B cell (primary cell): Measurements from ENCODE around the gene SMIM20. TPM values are rescaled to one million over a fixed set of nuclear protein-coding genes. Genes with fewer than 3 reads are reported as not detected.

ENCODE experiments used
- ATAC-seq: fragments of 200-7000 bp; cut with Tn5 transposase; one replicate; pipeline ENCODE4 v1.10.0; 2021; ENCODE audit warnings: low read depth, mild to moderate bottlenecking, moderate number of reproducible peaks, moderate library complexity
- CTCF ChIA-PET: fragments of 350-600 bp; sonication (Branson Sonifier 250); formaldehyde crosslinking; loops from one replicate; lab custom pipeline; 2021; ENCODE audit warnings: antibody characterized with exemption, inconsistent platforms; lab: Charles Lee
- POLR2A ChIA-PET: fragments of 350-600 bp; sonication (Branson Sonifier 250); formaldehyde crosslinking; loops from one replicate; lab custom pipeline; 2021; ENCODE audit warnings: antibody characterized with exemption; lab: Charles Lee
- DNase-seq: peaks from one replicate; pipeline ENCODE4 v3.0.0; 2013
- H2AFZ ChIP-seq: 2 replicates; pipeline ENCODE4 v1.6.1; 2012; ENCODE audit warnings: mild to moderate bottlenecking, low read depth, low read length; ENCODE audit not compliant: insufficient read depth, poor library complexity, severe bottlenecking
- H3K27ac ChIP-seq, 2 donors: 1 replicate in 1 of 2; 2 replicates in 1 of 2; pipeline ENCODE4 v1.5.1; 2012 to 2013; ENCODE audit warnings: low read length in 2 of 2, mild to moderate bottlenecking in 2 of 2, moderate library complexity in 1 of 2
- H3K27me3 ChIP-seq, 4 experiments: fragments of 200-600 bp in 1 of 4; sonication (generic) in 1 of 4; replicated peaks in 1 of 4; 1 replicate in 2 of 4; 2 replicates in 2 of 4; pipeline versions ENCODE4 v1.6.1 to v1.7.0; 2013 to 2016; ENCODE audit warnings: low read length in 3 of 4, mild to moderate bottlenecking in 2 of 4, mixed read lengths in 1 of 4, moderate library complexity in 1 of 4; ENCODE audit not compliant: insufficient read depth in 4 of 4, control insufficient read depth in 3 of 4; ENCODE audit errors: control extremely low read depth in 1 of 4
- H3K36me3 ChIP-seq, 2 experiments: replicated peaks in 1 of 2; 1 replicate in 1 of 2; 2 replicates in 1 of 2; pipeline versions ENCODE4 v1.6.1 to v1.7.1; 2013; ENCODE audit warnings: low read length in 1 of 2; ENCODE audit not compliant: insufficient read depth in 2 of 2, control insufficient read depth in 1 of 2; ENCODE audit errors: control extremely low read depth in 1 of 2, extremely low read depth in 1 of 2
- H3K4me1 ChIP-seq, 2 donors: fragments of 200-600 bp in 1 of 2; sonication (generic) in 1 of 2; 1 replicate in 1 of 2; 2 replicates in 1 of 2; pipeline versions ENCODE4 v1.5.1 to v1.6.1; 2013 to 2017; ENCODE audit warnings: low read length in 2 of 2; ENCODE audit not compliant: control insufficient read depth in 2 of 2, insufficient read depth in 2 of 2
- H3K4me2 ChIP-seq: replicated peaks from 2 replicates; pipeline ENCODE3; 2012; ENCODE audit warnings: mild to moderate bottlenecking, low read depth, low read length; ENCODE audit not compliant: poor library complexity, severe bottlenecking
- H3K4me3 ChIP-seq, 5 experiments: fragments of 200-600 bp in 1 of 5; sonication (generic) in 1 of 5; 1 replicate in 3 of 5; 2 replicates in 2 of 5; pipeline versions ENCODE4 v1.5.1 to v1.7.0; 2011 to 2016; ENCODE audit warnings: low read length in 4 of 5, mild to moderate bottlenecking in 4 of 5, low read depth in 2 of 5, control low read depth in 1 of 5, moderate library complexity in 1 of 5; ENCODE audit not compliant: insufficient read depth in 1 of 5; ENCODE audit errors: control extremely low read depth in 1 of 5, extremely low read depth in 1 of 5
- H3K79me2 ChIP-seq: fragments of 200-600 bp; sonication (generic); one replicate; pipeline ENCODE4 v1.6.0; 2016; ENCODE audit warnings: low read length; ENCODE audit not compliant: control insufficient read depth, insufficient read depth
- H3K9ac ChIP-seq: fragments of 200-600 bp; sonication (generic); 2 replicates; pipeline ENCODE4 v1.6.1; 2017; ENCODE audit warnings: mild to moderate bottlenecking, low read length, moderate library complexity
- H3K9me3 ChIP-seq, 3 donors: one replicate each; pipeline versions ENCODE4 v1.6.1 to v1.7.1; 2013; ENCODE audit warnings: low read length in 2 of 3; ENCODE audit not compliant: control insufficient read depth in 2 of 3, insufficient read depth in 1 of 3; ENCODE audit errors: control extremely low read depth in 1 of 3
- H4K20me1 ChIP-seq: 2 replicates; pipeline ENCODE4 v1.6.0; 2012; ENCODE audit warnings: mild to moderate bottlenecking, low read length; ENCODE audit not compliant: insufficient read depth, control insufficient read depth, poor library complexity, severe bottlenecking
- H3K27ac Mint-ChIP-seq: one replicate; pipeline ENCODE4 v1.8.0; 2021; ENCODE audit warnings: mixed read lengths
- H3K27me3 Mint-ChIP-seq: one replicate; pipeline ENCODE4 v1.8.0; 2021; ENCODE audit warnings: mixed read lengths
- H3K4me1 Mint-ChIP-seq: one replicate; pipeline ENCODE4 v1.8.0; 2021; ENCODE audit warnings: mixed read lengths
- H3K4me3 Mint-ChIP-seq: one replicate; pipeline ENCODE4 v1.8.0; 2021; ENCODE audit warnings: mixed read lengths
- H3K9me3 Mint-ChIP-seq: one replicate; pipeline ENCODE4 v1.8.0; 2022; ENCODE audit warnings: mixed read lengths; ENCODE audit not compliant: insufficient read depth
- CTCF ChIP-seq: fragments of 200-600 bp; IDR thresholded peaks from one replicate; pipeline ENCODE4 v1.8.0; 2022; ENCODE audit warnings: antibody characterized with exemption, mild to moderate bottlenecking
- EZH2 ChIP-seq: IDR thresholded peaks from 2 replicates; pipeline ENCODE4 v1.6.1; 2012; ENCODE audit warnings: borderline replicate concordance, low read depth, mild to moderate bottlenecking, moderate library complexity, low read length; ENCODE audit not compliant: insufficient read depth, poor library complexity, severe bottlenecking
- WGBS: methylation state at CpG from one replicate; pipeline ENCODE4 v1.1.5; 2013; ENCODE audit warnings: missing lambda C conversion rate; ENCODE audit not compliant: insufficient coverage; 5-methylcytosine and 5-hydroxymethylcytosine counted together
- intact Hi-C: fragments of 100-400 bp; cut with micrococcal nuclease; formaldehyde crosslinking; loops from one replicate; pipeline ENCODE4 v1.10.0; 2022
- polyA plus RNA-seq: library from polyadenylated mRNA; depleted of rRNA; stranded (reverse); fragments of >200 nt; gene quantifications from 2 replicates; pipeline ENCODE4 v1.2.3, GENCODE V29; 2012
- total RNA-seq, 2 donors: library from RNA; stranded (reverse); fragments of 120-200 nt in 1 of 2; gene quantifications; 1 replicate in 1 of 2; 2 replicates in 1 of 2; pipeline versions ENCODE4 v1.2.3 to v1.2.4, GENCODE V29; 2013 to 2022

The SMIM20 gene
- total and polyA plus RNA-seq, 2 donors (not counting 1 experiment from before 2014, with no cell fraction given), result 12.6 to 20.2 TPM

GRCh38 chr4:25972984-25973745 lies 59.1 kb downstream of the SMIM20 start:
- 86% methylated on average over 5 of the region's 8 CpGs for WGBS
- H3K4me3 Mint-ChIP-seq, result no peak overlapping the region
- CTCF ChIA-PET, result interaction anchor here (0.6 to 2.6 kb wide), 3 partner anchors 14 to 304 kb away, joined by 3 to 12 read pairs (median 3); no protein-coding TSS in a partner anchor

More at GRCh38 chr4:25972984-25973745, 59.1 kb downstream of the SMIM20 start:
- H3K79me2 ChIP-seq, result no peaks in the 10 kb centered on the region
- Mint-ChIP-seq H3K27me3 (no peaks in the 10 kb centered on the region), H3K27ac (no peak overlapping the region), H3K9me3 (no peaks in the 10 kb centered on the region), H3K4me1 (peaks cover 34% of the 10 kb centered on the region)
- intact Hi-C loops, result no loop called here
- H3K4me2 ChIP-seq, result no peak overlapping the region
- no peaks in the 10 kb centered on the region for H3K9me3 ChIP-seq
- no peak overlapping the region for H3K4me3 ChIP-seq
- H3K27me3 ChIP-seq, result no peaks in the 10 kb centered on the region
- no peak for DNase-seq
- POLR2A ChIA-PET, result no interaction called here
- TF ChIP-seq EZH2 (no peak), CTCF (no peak)
- H2AFZ ChIP-seq, result no peak overlapping the region
- no peak overlapping the region for H3K9ac ChIP-seq
- ATAC-seq, result no peak
- H3K27ac ChIP-seq, result no peak overlapping the region
- no peaks in the 10 kb centered on the region for H3K36me3 ChIP-seq
- H4K20me1 ChIP-seq, result no peaks in the 10 kb centered on the region
- H3K4me1 ChIP-seq, result peaks cover 24 to 33% of the 10 kb centered on the region in 2 donors
